GM19239 (cell line): ENCODE measurements around the gene KLHL36.

ENCODE experiments used
- DNase-seq: peaks from one replicate; pipeline ENCODE4 v3.0.0; 2011; ENCODE audit warnings: low spot score; ENCODE audit not compliant: insufficient read length
- FAIRE-seq: peaks from 2 replicates; lab custom pipeline; 2011; peaks lifted over from hg19 to GRCh38; lab: Jason Lieb, UNC

Gene KLHL36

DNA sequence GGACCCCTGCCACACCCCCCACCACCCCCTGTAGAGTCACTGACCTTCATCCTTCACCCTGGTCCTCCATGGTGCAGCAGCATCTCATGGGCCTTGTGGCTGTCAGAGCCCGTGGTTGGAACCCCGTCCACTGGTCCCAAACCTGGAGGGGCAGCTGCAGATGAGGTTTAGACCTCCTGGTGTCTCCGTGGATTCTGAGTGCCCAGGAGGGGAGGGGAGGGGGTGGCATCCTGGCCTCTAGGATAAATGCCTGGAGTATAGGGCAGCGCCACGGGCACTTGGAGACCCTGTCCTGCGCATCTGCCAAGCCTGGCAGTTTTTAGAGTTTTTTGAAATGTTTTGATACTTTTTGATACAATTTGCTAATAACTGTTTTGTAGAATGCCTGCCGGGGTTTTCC, 17.5 kb downstream of the KLHL36 start:
- DNase-seq (no peak), FAIRE-seq (no peak)

GRCh38 chr16:84667600-84668309, 19.4 kb downstream of the KLHL36 start:
- FAIRE-seq (no peak), DNase-seq (no peak)

GRCh38 chr16:84670063-84670462, 21.8 kb downstream of the KLHL36 start:
- FAIRE-seq: no peak
- DNase-seq: no peak

- peak; percentile 94 for FAIRE-seq
- peak; percentile 79 for DNase-seq
These were observed 24.2 kb downstream of the KLHL36 start for GRCh38 chr16:84672276-84673202.

DNA sequence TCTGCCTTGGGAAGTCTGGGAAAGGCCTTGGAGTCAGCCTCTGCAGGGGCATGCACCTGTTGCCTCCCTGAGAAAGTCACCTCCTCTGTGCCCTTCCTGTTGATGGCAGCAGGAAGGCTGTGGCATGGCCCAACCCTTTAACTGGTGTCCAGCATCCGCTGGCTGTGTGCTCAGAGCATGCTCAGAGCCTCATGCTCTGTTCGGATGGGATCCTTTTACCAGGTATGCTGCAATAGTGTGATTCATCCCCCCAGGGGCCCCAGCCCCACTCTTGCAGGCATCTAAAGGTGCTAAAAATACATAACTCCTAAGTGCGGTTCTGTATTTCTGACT, 24.9 kb downstream of the KLHL36 start:
- DNase-seq (no peak), FAIRE-seq (no peak)

DNA sequence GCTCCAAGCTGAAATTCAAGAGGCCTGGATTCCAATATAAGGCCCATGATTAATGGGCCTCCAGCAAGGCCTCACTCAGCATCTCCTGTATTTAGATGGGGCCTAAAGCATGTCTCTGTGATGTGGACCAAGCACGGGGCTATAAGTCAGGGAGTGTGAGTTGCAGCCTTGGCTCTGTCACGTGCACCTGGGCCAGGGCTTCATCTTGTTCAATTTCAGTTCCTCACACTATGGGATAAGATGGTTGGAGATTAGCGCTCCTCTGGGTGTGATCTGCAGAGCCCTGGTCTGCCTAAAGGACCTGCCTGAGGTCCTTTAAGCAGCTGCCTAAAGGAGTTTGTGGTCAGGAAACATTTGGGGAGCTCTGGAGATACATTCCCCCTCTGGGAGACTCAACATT, 25.2 kb downstream of the KLHL36 start:
- DNase-seq: no peak
- no peak for FAIRE-seq

DNA sequence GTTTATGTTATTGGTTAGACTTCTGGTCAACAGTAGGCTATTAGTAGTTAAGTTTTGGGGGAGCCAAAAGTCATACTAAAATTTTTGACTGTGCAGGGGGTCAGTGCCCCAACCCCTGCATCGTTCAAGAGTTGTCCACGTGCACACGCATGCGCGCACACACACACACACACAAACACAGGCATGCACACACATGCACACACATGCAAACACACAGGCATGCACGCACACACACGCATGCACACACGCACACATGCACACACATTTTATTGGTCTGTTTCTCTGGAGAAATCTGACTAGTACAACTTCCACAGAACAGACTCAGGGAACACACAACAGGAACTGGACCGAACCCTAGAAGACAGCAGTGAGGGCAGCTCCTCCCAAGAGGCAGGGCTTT, 27.1 kb downstream of the KLHL36 start:
- DNase-seq (no peak), FAIRE-seq (no peak)

- no peak for DNase-seq
- FAIRE-seq: no peak
These were observed 27.6 kb downstream of the KLHL36 start for GRCh38 chr16:84675884-84676283.

DNA sequence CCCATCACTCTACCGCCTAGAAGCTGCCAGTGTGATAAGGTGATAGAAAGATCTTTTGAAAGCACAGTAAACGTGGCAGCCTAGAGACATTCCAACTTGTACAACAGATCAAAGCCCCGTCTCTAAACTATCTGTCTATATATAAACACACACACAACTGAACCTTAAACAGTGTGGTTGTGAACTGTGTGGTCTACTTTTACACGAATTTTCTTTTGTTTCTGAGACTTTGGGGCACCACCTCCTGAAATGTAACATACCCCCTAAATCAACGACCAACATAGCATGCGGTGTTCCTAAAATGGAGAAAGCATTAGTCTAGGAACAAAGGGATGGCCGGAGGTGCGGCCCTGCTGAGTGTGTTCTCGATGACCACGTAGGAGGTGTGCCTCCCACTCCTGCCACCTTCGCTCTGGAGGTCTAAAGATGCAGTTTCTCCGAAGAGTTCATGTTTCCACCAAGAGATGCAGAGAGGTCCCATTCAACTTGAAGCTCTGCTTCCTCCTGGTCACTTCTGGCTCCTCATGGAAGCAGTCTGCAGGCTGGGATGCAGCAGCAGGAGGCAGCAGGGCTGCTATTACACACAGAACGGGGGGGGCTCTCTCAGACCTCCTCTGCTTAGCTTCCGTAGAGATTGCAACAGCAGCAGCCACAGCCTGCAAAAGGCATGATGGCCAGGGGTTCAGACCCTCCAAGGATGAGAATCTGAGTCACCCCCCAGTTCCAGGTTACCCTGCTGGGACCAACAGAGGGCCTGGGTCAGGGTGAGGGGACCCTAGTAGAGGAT, 28.9 kb downstream of the KLHL36 start:
- FAIRE-seq (no peak), DNase-seq (no peak)

- no peak for FAIRE-seq
- DNase-seq: no peak
These were observed 29.5 kb downstream of the KLHL36 start for GRCh38 chr16:84677849-84678248.

DNA sequence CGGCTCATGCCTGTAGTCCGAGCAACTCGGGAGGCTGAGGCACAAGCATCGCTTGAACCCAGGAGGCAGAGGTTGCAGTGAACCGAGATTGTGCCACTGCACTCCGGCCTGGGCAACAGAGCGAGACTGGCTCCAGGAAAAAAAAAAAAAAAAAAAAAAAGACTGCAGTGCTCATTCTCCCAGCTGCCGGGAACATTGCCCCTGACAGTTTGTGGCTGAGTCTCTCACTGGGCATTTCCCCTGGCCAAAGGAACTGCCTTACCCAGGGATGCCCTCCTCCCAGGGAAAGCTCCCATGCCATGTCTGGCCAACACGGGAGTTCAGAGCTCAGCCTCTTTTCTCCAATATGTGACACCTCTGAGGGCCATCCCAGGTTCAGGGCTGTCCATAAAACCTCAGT, 30.2 kb downstream of the KLHL36 start:
- FAIRE-seq: no peak
- no peak for DNase-seq

DNA sequence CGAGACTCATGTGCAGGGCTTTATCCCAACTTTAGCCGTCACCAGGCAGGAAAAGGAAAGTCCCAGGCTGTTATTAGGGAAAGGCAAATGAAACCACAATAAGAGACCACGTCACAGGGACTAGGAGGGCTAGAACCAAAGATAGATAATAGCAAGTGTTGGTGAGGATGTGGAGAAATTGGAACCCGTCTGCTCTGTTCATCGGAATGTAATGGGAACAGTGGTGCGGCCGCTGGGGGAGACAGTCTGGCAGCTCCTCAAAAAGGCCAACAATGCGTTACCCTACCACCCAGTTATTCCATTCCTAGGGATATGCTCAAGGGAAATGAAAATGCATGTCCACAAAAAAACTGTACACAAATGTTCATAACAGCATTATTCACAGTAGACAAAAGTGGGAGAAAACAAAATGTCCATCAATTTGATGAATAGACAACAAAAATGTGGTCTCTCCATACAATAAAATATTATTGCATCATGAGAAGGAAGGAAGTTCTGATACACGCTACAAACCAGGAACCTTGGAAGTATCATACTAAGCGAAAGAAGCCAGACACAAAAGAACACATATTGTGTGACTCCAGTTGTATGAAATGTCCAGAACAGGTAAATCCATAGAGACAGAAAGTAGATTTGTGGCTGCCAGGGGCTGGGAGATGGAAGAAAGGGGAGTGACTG, 32.0 kb downstream of the KLHL36 start:
- DNase-seq (no peak), FAIRE-seq (no peak)

DNA sequence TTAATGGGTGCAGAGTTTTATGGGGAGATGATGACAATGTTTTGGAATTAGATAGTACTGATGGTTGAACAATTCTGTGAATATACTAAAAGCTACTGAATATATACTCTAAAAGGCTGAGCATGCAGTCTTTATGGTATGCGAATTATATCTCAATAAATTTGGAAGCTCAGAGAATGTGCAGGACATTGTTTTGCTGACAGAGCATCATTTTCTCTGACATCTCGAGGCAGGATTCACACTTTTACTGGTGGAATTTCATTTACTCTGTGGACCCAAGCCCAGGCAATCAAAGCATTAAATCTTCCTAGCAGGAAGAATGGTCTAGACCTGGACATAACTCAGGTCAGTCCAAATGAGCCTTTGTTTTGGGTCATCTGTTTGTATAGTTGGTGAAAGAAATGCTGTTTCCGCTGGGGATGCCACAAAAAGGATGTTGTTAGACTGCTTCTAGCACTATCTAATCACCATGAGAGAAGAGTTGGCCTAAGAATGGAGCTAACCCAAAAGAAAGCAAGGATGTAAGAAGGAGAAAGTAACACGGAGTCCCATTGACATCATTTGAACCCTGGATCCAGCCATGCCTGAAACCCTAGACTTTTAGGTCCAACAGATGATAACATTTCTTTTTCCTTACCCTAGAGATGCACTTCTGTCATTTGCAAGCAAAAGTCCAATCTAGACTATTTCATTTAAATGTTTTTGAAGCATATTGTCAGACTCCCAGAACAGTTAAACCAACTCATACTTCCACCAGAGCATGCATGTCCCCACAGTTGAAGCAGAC, 32.7 kb downstream of the KLHL36 start:
- no peak for FAIRE-seq
- DNase-seq: no peak

GRCh38 chr16:84683691-84684591, 35.6 kb downstream of the KLHL36 start:
- no peak for DNase-seq
- no peak for FAIRE-seq

DNA sequence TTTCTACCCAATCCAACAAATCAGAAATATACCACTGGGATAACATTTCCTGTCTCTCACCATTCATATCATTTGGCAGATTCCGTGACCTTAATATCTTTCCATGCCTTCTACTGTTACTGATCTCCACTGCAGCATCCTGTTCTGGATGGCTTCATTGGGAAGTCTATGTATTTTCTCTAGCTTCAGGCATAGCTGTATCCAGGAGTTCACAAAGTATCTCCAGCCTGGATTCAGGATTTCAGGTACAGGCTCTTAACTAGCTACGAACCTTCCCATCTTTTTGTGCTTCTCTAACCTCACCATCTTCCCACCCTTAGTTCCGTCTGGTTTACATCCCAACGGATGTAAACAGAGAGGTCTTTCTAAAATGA, 36.3 kb downstream of the KLHL36 start:
- FAIRE-seq (no peak), DNase-seq (no peak)

- FAIRE-seq (no peak), DNase-seq (no peak)
These were observed 36.9 kb downstream of the KLHL36 start for GRCh38 chr16:84685210-84685609.

DNA sequence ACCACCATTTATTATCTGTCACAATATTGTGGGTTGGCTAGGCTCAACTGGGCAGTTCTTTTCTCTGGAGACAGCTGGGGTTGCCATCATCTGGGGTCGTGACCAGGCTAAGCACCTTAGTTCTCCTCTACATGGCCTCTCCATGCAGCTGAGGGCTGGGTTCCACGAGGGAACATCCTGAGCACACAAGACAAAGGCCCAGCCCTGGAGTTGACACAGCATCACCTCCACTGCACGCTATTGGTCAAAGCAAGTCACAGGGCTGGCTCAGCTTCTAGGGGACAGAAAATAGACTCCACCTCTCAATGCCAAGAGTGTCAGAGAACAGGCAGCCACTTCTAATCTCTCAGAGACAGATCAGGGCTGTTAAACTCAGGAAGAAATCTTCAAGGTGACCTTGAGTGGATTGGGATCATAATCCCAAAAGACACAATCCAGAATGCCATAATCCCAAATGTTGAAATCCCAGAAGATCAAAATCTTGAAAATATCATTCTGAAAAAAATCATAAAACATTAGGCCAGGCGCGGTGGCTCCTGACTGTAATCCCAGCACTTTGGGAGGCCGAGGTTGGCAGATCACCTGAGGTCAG, 38.5 kb downstream of the KLHL36 start:
- no peak for DNase-seq
- FAIRE-seq: no peak

DNA sequence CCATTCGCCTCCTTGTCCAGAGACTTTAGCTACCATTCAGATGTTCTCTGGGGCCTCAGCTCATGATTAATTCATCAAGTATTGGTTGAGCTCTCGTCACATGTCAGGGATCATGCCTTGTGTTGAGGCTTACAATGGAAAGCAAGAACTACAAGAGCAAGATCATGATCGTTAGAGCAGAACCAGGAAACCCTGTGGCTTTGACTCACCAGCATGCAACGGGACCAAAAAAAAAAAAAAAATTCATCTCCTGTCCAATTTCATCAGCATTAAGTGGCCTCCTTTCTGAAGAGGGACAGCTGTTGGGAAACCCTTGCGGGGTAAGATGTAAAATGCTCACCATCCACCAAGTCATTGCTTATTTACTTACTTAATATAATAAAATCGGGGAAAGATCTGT, 39.4 kb downstream of the KLHL36 start:
- peak; percentile 26 for DNase-seq
- peak; percentile 83 for FAIRE-seq
